B cell (primary cell): ENCODE data around the gene SAT2. TPM values are rescaled to one million over a fixed set of nuclear protein-coding genes. Genes with fewer than 3 reads are reported as not detected.

ENCODE experiments used
- ATAC-seq: fragments of 200-7000 bp; cut with Tn5 transposase; one replicate; pipeline ENCODE4 v1.10.0; 2021; ENCODE audit warnings: low read depth, mild to moderate bottlenecking, moderate number of reproducible peaks, moderate library complexity
- CTCF ChIA-PET: fragments of 350-600 bp; sonication (Branson Sonifier 250); formaldehyde crosslinking; loops from one replicate; lab custom pipeline; 2021; ENCODE audit warnings: antibody characterized with exemption, inconsistent platforms; lab: Charles Lee
- POLR2A ChIA-PET: fragments of 350-600 bp; sonication (Branson Sonifier 250); formaldehyde crosslinking; loops from one replicate; lab custom pipeline; 2021; ENCODE audit warnings: antibody characterized with exemption; lab: Charles Lee
- DNase-seq: peaks from one replicate; pipeline ENCODE4 v3.0.0; 2013
- H2AFZ ChIP-seq: 2 replicates; pipeline ENCODE4 v1.6.1; 2012; ENCODE audit warnings: mild to moderate bottlenecking, low read depth, low read length; ENCODE audit not compliant: insufficient read depth, poor library complexity, severe bottlenecking
- H3K27ac ChIP-seq, 2 donors: 1 replicate in 1 of 2; 2 replicates in 1 of 2; pipeline ENCODE4 v1.5.1; 2012 to 2013; ENCODE audit warnings: low read length in 2 of 2, mild to moderate bottlenecking in 2 of 2, moderate library complexity in 1 of 2
- H3K27me3 ChIP-seq, 4 experiments: fragments of 200-600 bp in 1 of 4; sonication (generic) in 1 of 4; replicated peaks in 1 of 4; 1 replicate in 2 of 4; 2 replicates in 2 of 4; pipeline versions ENCODE4 v1.6.1 to v1.7.0; 2013 to 2016; ENCODE audit warnings: low read length in 3 of 4, mild to moderate bottlenecking in 2 of 4, mixed read lengths in 1 of 4, moderate library complexity in 1 of 4; ENCODE audit not compliant: insufficient read depth in 4 of 4, control insufficient read depth in 3 of 4; ENCODE audit errors: control extremely low read depth in 1 of 4
- H3K36me3 ChIP-seq, 2 experiments: replicated peaks in 1 of 2; 1 replicate in 1 of 2; 2 replicates in 1 of 2; pipeline versions ENCODE4 v1.6.1 to v1.7.1; 2013; ENCODE audit warnings: low read length in 1 of 2; ENCODE audit not compliant: insufficient read depth in 2 of 2, control insufficient read depth in 1 of 2; ENCODE audit errors: control extremely low read depth in 1 of 2, extremely low read depth in 1 of 2
- H3K4me1 ChIP-seq, 2 donors: fragments of 200-600 bp in 1 of 2; sonication (generic) in 1 of 2; 1 replicate in 1 of 2; 2 replicates in 1 of 2; pipeline versions ENCODE4 v1.5.1 to v1.6.1; 2013 to 2017; ENCODE audit warnings: low read length in 2 of 2; ENCODE audit not compliant: control insufficient read depth in 2 of 2, insufficient read depth in 2 of 2
- H3K4me2 ChIP-seq: replicated peaks from 2 replicates; pipeline ENCODE3; 2012; ENCODE audit warnings: mild to moderate bottlenecking, low read depth, low read length; ENCODE audit not compliant: poor library complexity, severe bottlenecking
- H3K4me3 ChIP-seq, 5 experiments: fragments of 200-600 bp in 1 of 5; sonication (generic) in 1 of 5; 1 replicate in 3 of 5; 2 replicates in 2 of 5; pipeline versions ENCODE4 v1.5.1 to v1.7.0; 2011 to 2016; ENCODE audit warnings: low read length in 4 of 5, mild to moderate bottlenecking in 4 of 5, low read depth in 2 of 5, control low read depth in 1 of 5, moderate library complexity in 1 of 5; ENCODE audit not compliant: insufficient read depth in 1 of 5; ENCODE audit errors: control extremely low read depth in 1 of 5, extremely low read depth in 1 of 5
- H3K79me2 ChIP-seq: fragments of 200-600 bp; sonication (generic); one replicate; pipeline ENCODE4 v1.6.0; 2016; ENCODE audit warnings: low read length; ENCODE audit not compliant: control insufficient read depth, insufficient read depth
- H3K9ac ChIP-seq: fragments of 200-600 bp; sonication (generic); 2 replicates; pipeline ENCODE4 v1.6.1; 2017; ENCODE audit warnings: mild to moderate bottlenecking, low read length, moderate library complexity
- H3K9me3 ChIP-seq, 3 donors: one replicate each; pipeline versions ENCODE4 v1.6.1 to v1.7.1; 2013; ENCODE audit warnings: low read length in 2 of 3; ENCODE audit not compliant: control insufficient read depth in 2 of 3, insufficient read depth in 1 of 3; ENCODE audit errors: control extremely low read depth in 1 of 3
- H4K20me1 ChIP-seq: 2 replicates; pipeline ENCODE4 v1.6.0; 2012; ENCODE audit warnings: mild to moderate bottlenecking, low read length; ENCODE audit not compliant: insufficient read depth, control insufficient read depth, poor library complexity, severe bottlenecking
- H3K27ac Mint-ChIP-seq: one replicate; pipeline ENCODE4 v1.8.0; 2021; ENCODE audit warnings: mixed read lengths
- H3K27me3 Mint-ChIP-seq: one replicate; pipeline ENCODE4 v1.8.0; 2021; ENCODE audit warnings: mixed read lengths
- H3K4me1 Mint-ChIP-seq: one replicate; pipeline ENCODE4 v1.8.0; 2021; ENCODE audit warnings: mixed read lengths
- H3K4me3 Mint-ChIP-seq: one replicate; pipeline ENCODE4 v1.8.0; 2021; ENCODE audit warnings: mixed read lengths
- H3K9me3 Mint-ChIP-seq: one replicate; pipeline ENCODE4 v1.8.0; 2022; ENCODE audit warnings: mixed read lengths; ENCODE audit not compliant: insufficient read depth
- CTCF ChIP-seq: fragments of 200-600 bp; IDR thresholded peaks from one replicate; pipeline ENCODE4 v1.8.0; 2022; ENCODE audit warnings: antibody characterized with exemption, mild to moderate bottlenecking
- EZH2 ChIP-seq: IDR thresholded peaks from 2 replicates; pipeline ENCODE4 v1.6.1; 2012; ENCODE audit warnings: borderline replicate concordance, low read depth, mild to moderate bottlenecking, moderate library complexity, low read length; ENCODE audit not compliant: insufficient read depth, poor library complexity, severe bottlenecking
- WGBS: methylation state at CpG from one replicate; pipeline ENCODE4 v1.1.5; 2013; ENCODE audit warnings: missing lambda C conversion rate; ENCODE audit not compliant: insufficient coverage; 5-methylcytosine and 5-hydroxymethylcytosine counted together
- intact Hi-C: fragments of 100-400 bp; cut with micrococcal nuclease; formaldehyde crosslinking; loops from one replicate; pipeline ENCODE4 v1.10.0; 2022
- polyA plus RNA-seq: library from polyadenylated mRNA; depleted of rRNA; stranded (reverse); fragments of >200 nt; gene quantifications from 2 replicates; pipeline ENCODE4 v1.2.3, GENCODE V29; 2012
- total RNA-seq, 2 donors: library from RNA; stranded (reverse); fragments of 120-200 nt in 1 of 2; gene quantifications; 1 replicate in 1 of 2; 2 replicates in 1 of 2; pipeline versions ENCODE4 v1.2.3 to v1.2.4, GENCODE V29; 2013 to 2022

SAT2 gene
- total and polyA plus RNA-seq, 2 donors (not counting 1 experiment from before 2014, with no cell fraction given), result 33.8 to 68.8 TPM

GRCh38 chr17:7588553-7589203, 38.9 kb downstream of the SAT2 start:
- Mint-ChIP-seq H3K27me3 (no peaks in the 10 kb centered on the region), H3K4me3 (no peak overlapping the region), H3K4me1 (peaks cover 17% of the 10 kb centered on the region), H3K9me3 (no peaks in the 10 kb centered on the region), H3K27ac (no peak overlapping the region)
- TF ChIP-seq EZH2 (no peak), CTCF (no peak)
- no peak overlapping the region for H3K9ac ChIP-seq
- H3K9me3 ChIP-seq, result no peaks in the 10 kb centered on the region
- H3K79me2 ChIP-seq, result peaks cover 20% of the 10 kb centered on the region
- peak; percentile 31 for DNase-seq
- no peak overlapping the region for H3K27ac ChIP-seq
- no peak overlapping the region for H3K4me3 ChIP-seq
- intact Hi-C loops, result loop anchor here (1.0 to 10.0 kb wide), 4 partner anchors 74 to 544 kb away; partner anchors contain the start of gene SLC16A11
- no peaks in the 10 kb centered on the region for H4K20me1 ChIP-seq
- ChIA-PET POLR2A (interaction anchor here (0.6 to 1.2 kb wide), 3 partner anchors 15 to 97 kb away, joined by 3 to 4 read pairs (median 4); no protein-coding TSS in a partner anchor), CTCF (interaction anchor here (0.6 to 7.9 kb wide), 36 partner anchors 9 to 543 kb away, joined by 3 to 111 read pairs (median 5); partner anchors contain the start of genes ACAP1, CD68, FXR2 and KCTD11)
- ATAC-seq, result no peak
- H3K4me2 ChIP-seq, result peak overlapping the region; percentile 43
- H3K4me1 ChIP-seq, result peaks cover 9 to 24% of the 10 kb centered on the region in 2 donors
- no peaks in the 10 kb centered on the region for H3K27me3 ChIP-seq
- H2AFZ ChIP-seq, result no peak overlapping the region
- peaks cover 0 to 43% of the 10 kb centered on the region in 2 experiments for H3K36me3 ChIP-seq
- WGBS, result 96% methylated on average over 29 of the region's 30 CpGs
